ENCODE measurements around the gene GPR87. TPM values are rescaled to one million over a fixed set of nuclear protein-coding genes. Genes with fewer than 3 reads are reported as not detected.

The GPR87 gene
- total RNA-seq, 1 experiment from 2014 or later: not detected

- TF ChIP-seq, protein P1, sequence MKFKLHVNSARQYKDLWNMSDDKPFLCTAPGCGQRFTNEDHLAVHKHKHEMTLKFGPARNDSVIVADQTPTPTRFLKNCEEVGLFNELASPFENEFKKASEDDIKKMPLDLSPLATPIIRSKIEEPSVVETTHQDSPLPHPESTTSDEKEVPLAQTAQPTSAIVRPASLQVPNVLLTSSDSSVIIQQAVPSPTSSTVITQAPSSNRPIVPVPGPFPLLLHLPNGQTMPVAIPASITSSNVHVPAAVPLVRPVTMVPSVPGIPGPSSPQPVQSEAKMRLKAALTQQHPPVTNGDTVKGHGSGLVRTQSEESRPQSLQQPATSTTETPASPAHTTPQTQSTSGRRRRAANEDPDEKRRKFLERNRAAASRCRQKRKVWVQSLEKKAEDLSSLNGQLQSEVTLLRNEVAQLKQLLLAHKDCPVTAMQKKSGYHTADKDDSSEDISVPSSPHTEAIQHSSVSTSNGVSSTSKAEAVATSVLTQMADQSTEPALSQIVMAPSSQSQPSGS (CRISPR knock-in tag; IDR thresholded peaks at IDR 0.05; ENCODE audit: borderline replicate concordance, low read depth): no peak
- TF ChIP-seq, protein P2, sequence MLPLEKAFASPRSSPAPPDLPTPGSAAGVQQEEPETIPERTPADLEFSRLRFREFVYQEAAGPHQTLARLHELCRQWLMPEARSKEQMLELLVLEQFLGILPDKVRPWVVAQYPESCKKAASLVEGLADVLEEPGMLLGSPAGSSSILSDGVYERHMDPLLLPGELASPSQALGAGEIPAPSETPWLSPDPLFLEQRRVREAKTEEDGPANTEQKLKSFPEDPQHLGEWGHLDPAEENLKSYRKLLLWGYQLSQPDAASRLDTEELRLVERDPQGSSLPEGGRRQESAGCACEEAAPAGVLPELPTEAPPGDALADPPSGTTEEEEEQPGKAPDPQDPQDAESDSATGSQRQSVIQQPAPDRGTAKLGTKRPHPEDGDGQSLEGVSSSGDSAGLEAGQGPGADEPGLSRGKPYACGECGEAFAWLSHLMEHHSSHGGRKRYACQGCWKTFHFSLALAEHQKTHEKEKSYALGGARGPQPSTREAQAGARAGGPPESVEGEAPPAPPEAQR (CRISPR knock-in tag; IDR thresholded peaks at IDR 0.05): no peak
Measured at GRCh38 chr3:151319628-151320027, 3.0 kb upstream of the GPR87 start (continued).

GRCh38 chr3:151318991-151319390 is 2.4 kb upstream of the GPR87 start:
- CTCF ChIA-PET: interaction anchor here (0.9 to 1.2 kb wide), 2 partner anchors 9 to 518 kb away, joined by 3 to 5 read pairs; no protein-coding TSS in a partner anchor
- peaks cover 38% of the 10 kb centered on the region for H3K4me1 Mint-ChIP-seq
- no peak for ATAC-seq
- DNase-seq (ENCODE audit: low spot score): no peak
- H3K4me3 Mint-ChIP-seq: no peak overlapping the region
- no peaks in the 10 kb centered on the region for H3K36me3 Mint-ChIP-seq
- no peaks in the 10 kb centered on the region; the same call in 1 of the 2 replicates for H3K9me3 Mint-ChIP-seq
- TF ChIP-seq ELF4 (CRISPR knock-in tag; IDR thresholded peaks at IDR 0.05; ENCODE audit: low read depth): no peak
- TF ChIP-seq GRHL2 (CRISPR knock-in tag; IDR thresholded peaks at IDR 0.05; ENCODE audit: insufficient replicate concordance, severe bottlenecking): no peak
- no peak for TF ChIP-seq ZNF263 (CRISPR knock-in tag; IDR thresholded peaks at IDR 0.05; ENCODE audit: low read depth)
- TF ChIP-seq CREB1 (CRISPR knock-in tag; IDR thresholded peaks at IDR 0.05): no peak
- no peak for TF ChIP-seq NR2C2 (CRISPR knock-in tag; IDR thresholded peaks at IDR 0.05)
- no peak for TF ChIP-seq TP53 (CRISPR knock-in tag; IDR thresholded peaks at IDR 0.05)
- no peak for TF ChIP-seq ZNF219 (CRISPR knock-in tag; IDR thresholded peaks at IDR 0.05; ENCODE audit: borderline replicate concordance)
- TF ChIP-seq, protein P3, sequence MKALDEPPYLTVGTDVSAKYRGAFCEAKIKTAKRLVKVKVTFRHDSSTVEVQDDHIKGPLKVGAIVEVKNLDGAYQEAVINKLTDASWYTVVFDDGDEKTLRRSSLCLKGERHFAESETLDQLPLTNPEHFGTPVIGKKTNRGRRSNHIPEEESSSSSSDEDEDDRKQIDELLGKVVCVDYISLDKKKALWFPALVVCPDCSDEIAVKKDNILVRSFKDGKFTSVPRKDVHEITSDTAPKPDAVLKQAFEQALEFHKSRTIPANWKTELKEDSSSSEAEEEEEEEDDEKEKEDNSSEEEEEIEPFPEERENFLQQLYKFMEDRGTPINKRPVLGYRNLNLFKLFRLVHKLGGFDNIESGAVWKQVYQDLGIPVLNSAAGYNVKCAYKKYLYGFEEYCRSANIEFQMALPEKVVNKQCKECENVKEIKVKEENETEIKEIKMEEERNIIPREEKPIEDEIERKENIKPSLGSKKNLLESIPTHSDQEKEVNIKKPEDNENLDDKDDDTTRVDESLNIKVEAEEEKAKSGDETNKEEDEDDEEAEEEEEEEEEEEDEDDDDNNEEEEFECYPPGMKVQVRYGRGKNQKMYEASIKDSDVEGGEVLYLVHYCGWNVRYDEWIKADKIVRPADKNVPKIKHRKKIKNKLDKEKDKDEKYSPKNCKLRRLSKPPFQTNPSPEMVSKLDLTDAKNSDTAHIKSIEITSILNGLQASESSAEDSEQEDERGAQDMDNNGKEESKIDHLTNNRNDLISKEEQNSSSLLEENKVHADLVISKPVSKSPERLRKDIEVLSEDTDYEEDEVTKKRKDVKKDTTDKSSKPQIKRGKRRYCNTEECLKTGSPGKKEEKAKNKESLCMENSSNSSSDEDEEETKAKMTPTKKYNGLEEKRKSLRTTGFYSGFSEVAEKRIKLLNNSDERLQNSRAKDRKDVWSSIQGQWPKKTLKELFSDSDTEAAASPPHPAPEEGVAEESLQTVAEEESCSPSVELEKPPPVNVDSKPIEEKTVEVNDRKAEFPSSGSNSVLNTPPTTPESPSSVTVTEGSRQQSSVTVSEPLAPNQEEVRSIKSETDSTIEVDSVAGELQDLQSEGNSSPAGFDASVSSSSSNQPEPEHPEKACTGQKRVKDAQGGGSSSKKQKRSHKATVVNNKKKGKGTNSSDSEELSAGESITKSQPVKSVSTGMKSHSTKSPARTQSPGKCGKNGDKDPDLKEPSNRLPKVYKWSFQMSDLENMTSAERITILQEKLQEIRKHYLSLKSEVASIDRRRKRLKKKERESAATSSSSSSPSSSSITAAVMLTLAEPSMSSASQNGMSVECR (CRISPR knock-in tag; IDR thresholded peaks at IDR 0.05; ENCODE audit: borderline replicate concordance): no peak
- TF ChIP-seq EMX1 (CRISPR knock-in tag; IDR thresholded peaks at IDR 0.05): no peak
- no peak for TF ChIP-seq OVOL2 (CRISPR knock-in tag; IDR thresholded peaks at IDR 0.05; ENCODE audit: borderline replicate concordance)
- no peak for TF ChIP-seq ZNF232 (CRISPR knock-in tag; IDR thresholded peaks at IDR 0.05)
- POLR2A ChIA-PET: no interaction called here
- H3K27ac Mint-ChIP-seq: no peak overlapping the region
- no peaks in the 10 kb centered on the region for H3K27me3 Mint-ChIP-seq (ENCODE audit: low read depth)

- Mint-ChIP-seq H3K4me3 (no peak overlapping the region; the same call in 1 of the 2 replicates), H3K36me3 (no peaks in the 10 kb centered on the region), H3K9me3 (no peaks in the 10 kb centered on the region; the same call in 1 of the 2 replicates), H3K27ac (peak overlapping the region; percentile 61; the same call in 1 of the 2 replicates), H3K4me1 (peaks cover 40% of the 10 kb centered on the region), H3K27me3 (ENCODE audit: low read depth) (no peaks in the 10 kb centered on the region)
- no peak for ATAC-seq
- DNase-seq (ENCODE audit: low spot score): no peak
- CTCF ChIA-PET: interaction anchor here (0.9 to 1.2 kb wide), 2 partner anchors 10 to 519 kb away, joined by 3 to 5 read pairs; no protein-coding TSS in a partner anchor
- TF ChIP-seq JUN (CRISPR knock-in tag; IDR thresholded peaks at IDR 0.05) (no peak), E2F4 (CRISPR knock-in tag; IDR thresholded peaks at IDR 0.05; ENCODE audit: borderline replicate concordance, low read depth) (no peak), ZNF317 (CRISPR knock-in tag; IDR thresholded peaks at IDR 0.05; ENCODE audit: borderline replicate concordance, low read depth) (no peak), TP53 (CRISPR knock-in tag; IDR thresholded peaks at IDR 0.05) (no peak), MLX (CRISPR knock-in tag; IDR thresholded peaks at IDR 0.05) (no peak), ZBTB21 (CRISPR knock-in tag; IDR thresholded peaks at IDR 0.05; ENCODE audit: borderline replicate concordance) (no peak), GTF2I (CRISPR knock-in tag; conservative IDR thresholded peaks at IDR 0.05) (no peak), CREB1 (CRISPR knock-in tag; IDR thresholded peaks at IDR 0.05) (no peak), GRHL2 (CRISPR knock-in tag; IDR thresholded peaks at IDR 0.05; ENCODE audit: insufficient replicate concordance, severe bottlenecking) (no peak)
- POLR2A ChIA-PET: no interaction called here
Measured at GRCh38 chr3:151318313-151318712, 1.7 kb upstream of the GPR87 start.
